Measurements from ENCODE around the gene TDG.
"Not testable (repeated sequence)": the region's sequence is repeated elsewhere in the genome, so short reads cannot be mapped to it uniquely, and the experiment has no call there.

TDG gene

DNA sequence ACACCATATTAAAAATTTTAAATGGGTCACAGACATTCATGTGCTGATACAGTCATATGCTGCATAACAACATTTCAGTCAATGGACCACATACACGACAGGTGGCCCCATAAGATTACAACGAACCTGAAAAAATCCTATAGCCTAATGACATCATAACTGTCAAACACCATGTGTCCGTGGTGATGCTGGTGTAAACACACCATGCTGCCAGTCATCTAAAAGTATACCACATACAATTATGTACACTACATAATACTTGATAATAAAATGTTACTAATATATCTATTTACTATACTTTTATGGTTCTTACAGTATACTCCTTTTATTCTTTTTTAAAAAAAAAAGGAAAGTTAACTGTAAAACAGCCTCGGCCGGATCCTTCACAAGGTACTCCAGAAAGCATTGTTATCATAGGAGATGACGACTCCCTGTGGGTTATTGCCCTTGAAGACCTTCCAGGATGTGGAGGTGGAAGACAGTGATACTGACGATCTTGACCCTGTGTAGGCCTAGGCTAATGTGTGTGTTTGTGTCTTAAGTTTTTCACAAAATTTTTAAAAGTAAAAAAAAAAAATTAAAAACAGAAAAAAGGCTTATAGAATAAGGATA lies 5.0 kb upstream of the TDG start:
- DNase-seq = no peak

DNA sequence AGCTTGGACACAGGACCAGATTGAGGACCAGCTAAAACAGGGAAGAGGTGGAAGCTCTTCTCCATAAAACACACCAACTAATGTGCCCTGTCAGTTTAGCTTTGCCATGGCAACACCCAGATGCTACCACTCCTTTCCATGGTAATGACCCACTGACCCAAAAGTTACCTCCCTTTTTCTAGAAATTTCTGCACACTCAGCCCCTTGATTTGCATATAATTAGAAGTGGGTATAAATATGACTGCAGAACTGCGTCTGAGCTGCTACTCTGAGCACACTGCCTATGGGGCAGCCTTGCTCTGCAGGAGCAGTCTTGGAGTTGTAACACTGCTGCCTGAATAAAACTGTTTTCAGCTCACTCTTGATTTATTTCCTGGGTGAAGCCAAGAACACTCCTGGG lies 3.2 kb upstream of the TDG start:
- no peak for DNase-seq

DNA sequence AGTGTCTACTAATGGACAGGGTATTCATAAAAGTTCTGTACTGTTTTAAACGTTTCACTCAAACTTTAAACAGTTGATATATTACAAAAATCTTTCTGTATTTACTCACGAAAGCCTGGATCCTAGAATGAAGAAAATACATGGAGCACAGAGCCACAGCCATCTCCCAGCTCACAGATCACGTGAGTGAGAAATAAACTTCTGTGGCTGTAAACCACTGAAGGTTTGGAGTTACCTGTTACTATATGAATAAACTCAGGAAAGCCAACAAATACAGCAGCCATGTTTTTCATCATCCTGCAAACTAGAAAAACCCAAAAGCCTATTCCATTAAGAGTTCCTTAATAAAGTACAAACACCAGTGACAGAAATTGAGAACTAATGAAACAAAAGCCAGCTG lies 867 bp upstream of the TDG start:
- no peak for DNase-seq

DNA sequence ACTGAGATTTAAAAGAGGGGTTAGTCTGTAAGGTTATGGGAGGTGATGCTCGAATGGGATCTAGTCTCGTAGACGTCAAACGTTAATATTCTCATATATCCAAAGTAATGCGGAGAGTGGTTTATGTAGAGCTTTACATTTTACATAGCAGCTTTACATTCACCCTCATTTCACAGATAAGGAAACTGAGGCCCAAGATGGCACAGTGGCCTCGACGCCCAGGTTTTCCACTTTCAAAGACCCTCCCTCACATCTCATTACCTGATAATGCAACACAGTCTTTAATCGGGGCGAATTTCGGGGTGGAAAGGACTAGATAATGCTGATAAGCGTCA lies 450 bp upstream of the TDG start:
- no peak for DNase-seq

DNA sequence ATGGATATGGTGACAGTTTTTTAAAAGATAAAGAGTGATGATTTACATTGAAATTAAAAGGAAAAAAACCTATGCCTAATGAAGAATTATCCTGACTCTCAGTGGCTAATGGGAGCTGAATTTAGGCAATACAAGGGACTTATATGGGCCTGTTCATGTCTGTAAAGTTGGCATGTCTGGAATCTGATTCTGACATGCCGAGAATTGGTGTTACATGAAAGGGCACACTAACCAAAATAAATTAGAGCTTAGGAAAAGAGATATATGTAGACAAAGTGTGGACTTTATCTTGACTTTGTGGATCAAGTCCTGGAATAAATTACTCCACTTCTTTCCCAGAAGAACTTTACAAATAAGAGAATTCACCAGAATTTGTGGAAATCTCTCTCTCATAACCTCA lies 1.1 kb downstream of the TDG start:
- DNase-seq = no peak

DNA sequence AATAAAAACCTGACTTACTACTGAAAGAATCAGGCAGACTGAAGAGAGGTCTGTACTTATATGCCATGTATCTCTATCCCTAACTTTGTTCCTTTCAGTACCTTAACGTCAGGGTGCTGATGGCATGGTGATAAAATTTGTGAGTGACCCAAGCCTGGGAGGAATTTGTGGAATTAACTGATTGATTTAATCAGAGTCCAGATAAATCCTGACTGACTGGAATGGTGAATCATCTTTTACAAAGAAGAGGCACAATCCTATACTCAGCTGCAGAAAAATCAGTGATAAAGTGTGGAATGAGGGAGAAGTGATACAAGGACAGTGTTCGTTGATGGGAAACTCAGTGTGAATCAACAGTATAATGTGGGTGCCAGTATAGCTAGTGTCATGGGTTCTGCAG lies 3.7 kb downstream of the TDG start:
- DNase-seq = no peak

DNA sequence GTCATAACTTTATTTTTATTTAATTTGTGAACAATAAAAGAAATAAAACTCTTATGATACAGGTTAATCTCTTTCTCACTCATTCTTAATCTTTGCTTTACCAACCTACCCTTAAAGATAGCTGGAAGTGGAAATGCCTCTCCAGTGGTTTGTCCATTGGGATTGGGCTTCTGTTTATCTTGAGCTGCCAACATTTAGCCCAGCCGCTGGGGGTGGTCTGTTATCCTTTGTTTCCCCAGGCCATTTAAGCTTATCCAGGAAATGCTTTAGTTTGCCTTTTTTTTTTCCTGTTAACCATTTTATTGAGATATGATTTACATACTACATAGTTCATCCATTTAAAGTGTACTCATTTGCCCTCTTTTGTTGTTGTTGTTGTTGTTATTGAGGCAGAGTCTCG lies 8.2 kb downstream of the TDG start:
- DNase-seq = no peak

DNA sequence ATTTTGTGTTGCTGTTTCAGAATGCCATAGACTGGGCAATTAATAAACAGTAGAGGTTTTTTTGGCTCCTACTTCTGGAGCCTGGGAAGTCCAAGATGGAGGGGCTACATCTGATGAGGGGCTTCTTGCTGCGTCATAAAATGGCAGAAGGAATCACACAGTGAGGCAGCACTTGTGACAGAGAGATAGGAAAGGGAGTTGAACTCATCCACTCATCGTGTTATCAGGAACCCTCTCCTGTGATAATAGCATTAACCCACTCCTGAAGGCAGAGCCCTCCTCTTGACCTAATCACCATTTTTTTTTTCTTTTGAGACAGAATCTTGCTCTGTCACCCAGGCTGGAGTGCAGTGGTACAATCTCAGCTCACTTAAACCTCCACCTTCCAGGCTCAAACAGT lies 9.7 kb downstream of the TDG start:
- no peak for DNase-seq

DNA sequence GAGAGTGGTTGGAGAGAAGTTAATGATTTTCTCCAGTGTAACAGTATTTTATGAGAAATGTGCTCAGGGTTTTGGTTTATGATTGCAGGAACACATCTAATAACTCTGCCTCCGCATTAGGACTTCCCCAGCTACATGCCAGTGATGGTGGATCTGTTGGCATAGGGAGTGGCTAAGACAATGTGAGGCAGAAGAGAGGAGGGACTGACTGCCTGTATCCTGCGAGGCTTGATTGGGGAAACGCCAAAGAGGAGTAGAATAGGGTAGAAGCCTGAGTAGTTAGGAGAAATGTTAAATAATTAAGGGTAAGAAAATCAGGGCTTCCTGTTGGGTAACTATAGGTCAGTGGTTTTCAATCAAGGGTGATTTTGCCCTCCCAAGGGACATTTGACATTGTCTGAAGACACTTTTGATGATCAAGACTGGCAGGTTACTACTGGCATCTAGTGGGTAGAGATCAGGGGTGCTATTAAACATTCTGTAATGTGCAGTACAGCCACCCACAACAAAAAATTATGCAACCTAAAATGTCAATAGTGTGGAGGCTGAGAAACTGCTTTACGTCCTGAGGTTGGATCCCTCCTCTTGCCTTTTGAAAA lies 12.8 kb downstream of the TDG start:
- no peak for DNase-seq

DNA sequence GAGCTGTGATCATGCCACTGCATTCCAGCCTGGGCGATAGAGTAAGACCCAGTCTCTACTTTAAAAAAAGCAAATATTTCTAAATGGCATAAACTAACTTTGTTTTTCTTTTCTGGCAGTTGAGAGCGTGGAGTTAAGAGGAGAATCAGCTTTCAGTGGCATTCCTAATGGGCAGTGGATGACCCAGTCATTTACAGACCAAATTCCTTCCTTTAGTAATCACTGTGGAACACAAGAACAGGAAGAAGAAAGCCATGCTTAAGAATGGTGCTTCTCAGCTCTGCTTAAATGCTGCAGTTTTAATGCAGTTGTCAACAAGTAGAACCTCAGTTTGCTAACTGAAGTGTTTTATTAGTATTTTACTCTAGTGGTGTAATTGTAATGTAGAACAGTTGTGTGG lies 21.2 kb downstream of the TDG start:
- no peak for DNase-seq

DNA sequence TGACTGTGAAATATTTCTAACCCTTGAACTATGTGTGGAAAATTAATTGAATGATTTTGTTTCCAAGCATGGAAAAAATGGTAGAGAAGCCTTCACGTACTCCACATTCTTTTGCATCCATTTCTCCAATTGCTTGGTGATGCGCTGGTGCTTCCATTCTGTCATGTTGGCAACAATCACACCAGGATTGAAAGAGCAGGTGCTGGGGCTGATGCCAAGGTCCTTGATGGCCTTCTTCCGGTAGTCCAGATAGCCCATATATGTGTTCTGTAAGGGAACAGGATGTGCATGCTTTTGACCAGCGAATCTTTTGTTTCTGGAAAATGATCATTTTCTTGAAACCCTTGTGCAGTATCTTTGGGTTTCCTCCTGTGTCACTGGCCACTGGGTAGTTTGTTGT lies 28.6 kb downstream of the TDG start:
- no peak for DNase-seq

DNA sequence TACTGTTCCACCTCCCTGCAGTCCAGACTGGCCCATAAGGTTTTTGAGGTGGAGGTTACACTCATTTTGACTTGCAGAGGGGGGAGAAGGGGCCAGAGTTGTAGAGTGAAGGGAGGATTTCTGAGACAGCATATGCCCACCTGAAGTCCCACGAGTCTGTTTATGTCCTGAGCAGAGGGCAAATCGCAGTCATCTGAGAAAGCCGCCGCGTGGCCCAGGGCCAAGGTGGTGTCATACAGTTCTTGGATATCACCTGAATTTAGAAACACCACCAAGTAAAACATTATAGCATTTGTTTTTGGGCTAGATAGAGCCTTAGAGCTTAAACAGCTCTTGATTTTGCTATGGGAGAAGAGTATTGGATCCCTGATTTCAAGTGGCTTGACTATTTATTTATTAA lies 30.9 kb downstream of the TDG start:
- no peak for DNase-seq

DNA sequence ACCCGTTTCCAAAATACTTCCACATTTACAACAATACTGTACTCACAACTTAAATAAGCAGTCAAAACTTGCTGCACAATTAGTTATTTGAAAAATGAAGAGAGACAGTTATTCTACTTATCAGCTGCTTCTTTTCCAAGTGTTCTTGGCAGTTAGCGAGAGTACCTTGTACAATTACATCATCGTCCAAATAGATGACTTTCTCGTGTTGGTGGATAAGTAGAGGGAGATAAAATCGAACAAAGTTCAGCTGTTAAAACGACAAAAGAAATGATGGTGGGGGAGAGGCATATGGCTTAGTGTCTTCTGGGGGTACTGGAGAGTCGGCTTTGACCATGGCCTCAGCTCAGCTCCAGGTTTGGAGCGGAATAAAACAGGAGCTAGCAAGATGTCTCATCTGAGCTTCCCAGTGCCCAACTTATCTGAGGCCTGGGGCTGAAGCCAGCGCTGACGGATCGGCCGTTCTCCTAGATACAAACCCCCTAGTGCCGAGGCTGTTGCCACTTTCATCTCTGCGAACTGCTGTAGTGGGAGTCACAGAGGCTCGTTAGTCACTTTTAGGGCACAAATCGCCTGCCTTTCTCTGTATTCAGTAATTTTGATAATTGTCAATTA lies 31.7 kb downstream of the TDG start:
- DNase-seq = no peak

DNA sequence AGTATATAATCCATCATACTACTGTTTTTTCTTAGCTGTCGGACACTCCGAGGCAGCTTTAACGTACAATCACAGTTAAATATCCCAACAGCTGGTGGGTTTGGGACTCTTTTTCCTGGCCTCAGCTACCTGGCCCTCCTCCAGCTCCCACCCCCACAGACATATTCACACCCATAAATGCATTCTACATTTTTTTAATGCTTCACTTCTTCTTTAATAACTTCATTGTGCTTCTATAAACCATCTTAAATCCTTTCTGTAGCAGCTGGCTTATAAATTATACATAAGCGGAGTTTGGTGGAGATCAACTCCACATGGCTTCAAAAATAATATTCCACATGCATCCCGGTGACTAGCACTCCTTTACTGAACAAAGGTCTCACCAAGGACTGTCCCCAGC lies 33.3 kb downstream of the TDG start:
- no peak for DNase-seq

DNA sequence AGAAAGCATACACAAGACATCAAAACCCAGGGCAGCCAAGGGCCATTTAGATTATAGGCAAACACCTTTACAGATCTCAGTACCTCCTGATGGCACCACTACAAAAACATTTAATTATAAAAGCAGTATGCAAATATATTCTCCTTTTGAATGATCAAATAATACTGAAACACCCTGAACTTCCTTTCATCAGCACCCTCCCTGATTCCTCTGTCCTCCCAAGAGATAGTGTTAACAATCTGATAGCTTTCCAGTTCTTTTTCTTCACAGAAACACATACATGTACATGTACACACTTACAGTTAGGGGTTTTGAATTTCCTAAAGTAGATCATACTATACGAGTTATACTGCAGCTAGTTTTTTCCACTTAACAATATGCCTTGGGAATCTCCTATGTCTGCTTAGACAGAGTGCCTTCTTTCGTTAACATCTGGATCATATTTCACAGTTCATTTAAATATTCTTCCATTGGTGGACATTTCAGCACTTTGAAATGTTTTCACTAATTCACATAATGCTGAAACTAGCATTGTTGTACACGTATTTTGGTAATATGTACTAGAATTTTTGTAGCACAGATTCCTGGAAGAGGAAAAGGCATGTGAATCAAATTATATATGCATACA lies 35.2 kb downstream of the TDG start:
- no peak for DNase-seq

DNA sequence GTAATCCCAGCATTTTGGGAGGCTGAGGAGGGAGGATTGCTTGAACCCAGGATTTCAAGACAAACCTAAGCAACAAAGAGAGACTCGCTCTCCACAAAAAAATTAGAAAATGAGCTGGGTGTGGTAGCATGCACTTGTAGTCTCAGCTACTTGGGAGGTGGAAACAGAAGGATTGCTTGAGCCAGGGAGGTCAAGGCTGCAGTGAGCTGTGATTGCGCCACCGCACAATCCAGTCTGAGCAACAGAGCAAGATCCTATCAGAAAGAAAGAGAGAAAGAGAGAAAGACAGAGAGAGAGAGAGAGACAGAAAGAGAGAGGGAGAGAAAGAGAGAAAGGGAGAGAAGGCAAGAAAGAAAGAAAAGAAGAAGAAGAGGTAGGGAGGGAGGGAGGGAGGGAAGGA lies 37.0 kb downstream of the TDG start:
- DNase-seq = no peak

DNA sequence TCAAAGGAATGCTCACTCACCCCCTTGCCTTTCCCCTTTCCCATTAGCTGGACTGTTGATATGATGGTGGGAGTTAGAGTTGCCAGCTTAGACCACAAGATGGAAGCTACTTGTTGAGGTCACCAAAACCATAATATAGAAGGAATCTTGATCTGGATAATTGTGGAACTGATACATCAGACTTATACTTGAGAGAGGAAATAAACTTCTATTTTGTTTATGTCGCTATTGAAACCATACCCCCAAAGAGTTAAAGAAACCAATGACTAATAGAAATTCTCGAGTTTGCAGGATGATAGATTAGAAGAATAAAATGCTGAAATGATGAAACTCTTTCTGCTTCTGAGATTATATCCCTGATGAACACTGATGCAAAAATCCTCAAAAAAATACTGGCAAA lies 37.9 kb downstream of the TDG start:
- DNase-seq = no peak

DNA sequence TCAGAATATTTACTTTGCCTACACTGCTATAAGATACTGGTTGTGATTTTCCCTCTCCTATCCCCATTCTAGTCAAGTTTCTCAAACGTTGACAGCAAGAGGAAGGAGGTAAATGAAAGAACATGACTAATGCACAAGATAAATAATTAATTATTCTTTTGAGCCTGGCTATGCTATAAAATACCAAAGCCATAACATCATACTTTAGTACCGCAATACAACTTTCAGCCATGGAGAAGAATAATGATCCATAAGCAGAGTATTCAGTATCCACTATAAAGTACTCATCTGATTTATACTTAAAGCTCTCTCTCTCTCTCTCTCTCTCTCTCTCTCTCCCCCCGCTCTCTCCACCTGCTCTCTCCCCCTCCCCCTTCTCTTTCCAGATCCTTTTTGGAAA lies 41.3 kb downstream of the TDG start:
- DNase-seq = no peak

DNA sequence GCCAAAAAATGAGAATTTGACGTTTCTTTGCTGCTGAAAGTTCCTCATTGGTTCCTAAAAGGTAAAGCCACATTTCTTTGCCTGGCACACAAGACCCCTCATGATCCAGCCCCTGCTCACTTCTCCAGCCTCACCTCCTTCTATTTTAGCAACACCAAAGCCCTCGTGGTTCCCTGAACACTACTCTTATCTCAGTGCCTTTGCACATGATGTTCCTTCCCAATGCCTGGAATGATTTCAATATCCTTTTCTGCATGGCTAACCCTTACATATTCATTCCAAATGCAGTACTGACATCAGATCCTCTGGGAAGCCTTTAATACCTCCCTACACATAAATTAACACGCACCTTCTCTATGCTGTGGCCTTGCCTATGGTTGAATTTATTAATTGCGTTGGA lies 44.4 kb downstream of the TDG start:
- DNase-seq = no peak

DNA sequence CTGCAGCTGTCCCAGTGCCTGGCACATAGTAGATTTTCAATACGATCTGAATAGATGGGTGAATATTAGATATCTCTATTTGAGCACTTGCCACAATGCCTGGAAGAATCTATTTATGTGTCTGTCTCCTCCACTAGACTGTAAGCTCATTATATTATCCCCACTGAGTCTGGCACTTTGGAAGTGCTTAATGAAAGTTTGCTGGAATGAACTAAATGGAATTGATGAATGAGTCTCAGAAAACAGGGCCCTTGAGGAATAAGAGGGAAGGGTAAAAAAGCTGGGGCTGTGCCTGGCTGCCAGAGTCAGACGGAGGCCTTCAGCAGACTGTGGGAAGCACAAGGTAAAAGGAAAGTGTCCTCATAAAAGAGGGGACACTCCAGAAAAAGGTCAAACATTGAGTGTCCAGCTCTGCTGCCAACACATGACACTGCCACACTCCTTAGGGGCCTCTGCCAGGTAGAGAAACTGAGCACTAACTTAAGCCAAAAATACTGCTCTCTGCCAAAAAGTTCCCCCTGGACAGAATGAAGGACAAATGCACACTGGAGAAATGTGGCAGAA lies 45.0 kb downstream of the TDG start:
- DNase-seq = no peak

DNA sequence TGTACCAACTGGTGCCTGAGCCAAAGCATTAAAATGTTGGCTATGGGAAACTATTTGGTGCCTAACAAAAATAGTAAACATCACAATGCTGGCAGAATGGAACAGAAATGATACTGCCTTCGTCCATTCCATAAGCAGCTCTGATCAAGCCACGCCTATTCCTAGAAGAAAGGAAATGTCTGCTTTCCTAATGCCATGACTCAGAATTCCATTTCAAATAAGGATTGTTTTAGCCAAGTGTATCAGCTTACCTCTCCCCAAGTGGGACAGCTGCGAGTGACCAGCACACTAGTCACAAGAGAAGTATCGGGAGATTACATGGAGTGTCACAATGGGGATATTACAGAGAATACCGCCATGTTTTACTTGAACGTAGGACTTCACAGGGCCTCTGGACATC lies 45.6 kb downstream of the TDG start:
- DNase-seq = no peak

DNA sequence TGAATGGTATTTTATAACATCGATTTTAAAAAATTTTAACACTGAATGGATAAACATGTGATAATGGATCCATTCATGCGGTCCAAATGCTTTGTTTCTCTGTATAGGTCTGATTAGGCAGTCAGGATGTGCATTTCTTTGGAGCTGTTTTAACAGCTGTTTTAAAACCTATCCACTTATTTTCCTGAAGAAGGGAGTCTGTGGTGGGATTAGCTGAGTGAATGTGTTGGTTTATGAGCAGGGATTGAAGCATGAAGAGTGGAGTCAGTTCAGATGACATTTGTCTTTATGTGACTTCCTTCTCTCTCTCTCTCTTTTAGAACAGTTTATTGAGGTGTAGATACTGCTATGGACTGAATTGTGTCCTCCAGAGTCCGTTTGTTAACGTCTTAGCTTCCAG lies 46.7 kb downstream of the TDG start:
- DNase-seq = no peak

DNA sequence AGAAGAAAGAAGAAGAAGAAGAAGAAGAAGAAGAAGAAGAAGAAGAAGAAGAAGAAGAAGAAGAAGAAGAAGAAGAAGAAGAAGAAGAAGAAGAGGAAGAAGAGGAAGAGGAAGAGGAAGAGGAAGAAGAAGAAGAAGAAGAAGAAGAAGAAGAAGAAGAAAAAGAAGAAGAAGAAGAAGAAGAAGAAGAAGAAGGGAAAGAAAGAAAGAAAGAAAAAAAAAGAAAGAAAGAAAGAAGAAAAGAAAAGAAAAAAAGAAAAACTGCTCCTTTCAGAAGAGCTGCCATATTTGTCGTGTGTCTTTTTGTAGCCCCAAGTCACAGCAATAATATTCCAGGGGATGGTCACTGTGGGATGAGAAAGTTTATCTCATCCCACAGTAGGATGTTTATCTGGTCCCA lies 56.2 kb downstream of the TDG start:
- DNase-seq = not testable (repeated sequence)

DNA sequence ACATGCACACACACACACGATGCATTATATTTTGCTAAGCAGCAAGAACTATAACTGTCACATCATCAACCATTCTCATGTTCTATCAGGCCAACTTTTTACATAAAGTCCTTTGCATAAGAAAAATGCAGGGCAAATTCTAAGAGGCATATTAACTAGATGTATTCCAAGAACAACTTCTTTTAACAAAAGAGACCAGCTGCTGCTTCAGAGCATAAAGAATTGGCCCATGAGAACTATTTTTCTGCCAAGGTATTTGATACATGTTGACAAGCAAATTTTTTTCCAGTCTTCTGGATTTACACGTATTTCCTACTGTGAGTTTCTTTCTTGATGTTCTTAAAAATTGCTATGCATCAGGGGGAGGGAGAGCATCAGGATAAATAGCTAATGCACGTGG lies 57.1 kb downstream of the TDG start:
- no peak for DNase-seq

Data from islet precursor cell (in vitro differentiated cells).